NOMO-1 treated with DMSO at 0.1 percent for 48 hours (cell line): Measurements from ENCODE around the gene HAGH.

Experiments
- DNase-seq: peaks from one replicate; lab custom pipeline; 2025; ENCODE audit not compliant: unreplicated experiment; lab: John Stamatoyannopoulos, UW

The HAGH gene

GRCh38 chr16:1787322-1788094 is 39.1 kb downstream of the HAGH start:
- DNase-seq: no peak

GRCh38 chr16:1787056-1787321 is 39.6 kb downstream of the HAGH start:
- DNase-seq: no peak

- no peak for DNase-seq
These were observed 40.2 kb downstream of the HAGH start for GRCh38 chr16:1786242-1787055.

- no peak for DNase-seq
These were observed 40.8 kb downstream of the HAGH start for GRCh38 chr16:1785846-1786170.

GRCh38 chr16:1784977-1785845 is 41.4 kb downstream of the HAGH start:
- no peak for DNase-seq

- peak; percentile 100 for DNase-seq
These were observed 44.0 kb downstream of the HAGH start, which contains the start of the genes NUBP2 and SPSB3 for GRCh38 chr16:1782408-1783264. Gene NUBP2, plus strand, starts transcription at chr16:1782960. Its CDS starts 61 bp downstream, at chr16:1783021. Gene SPSB3, minus strand, starts transcription at chr16:1782571. Its CDS starts 1,088 bp downstream, at chr16:1781483.

GRCh38 chr16:1781758-1782407 is 44.7 kb downstream of the HAGH start:
- DNase-seq: peak; percentile 33

- no peak for DNase-seq
These were observed 45.4 kb downstream of the HAGH start for GRCh38 chr16:1781254-1781653.

- no peak for DNase-seq
These were observed 46.0 kb downstream of the HAGH start for GRCh38 chr16:1780677-1781072.

GRCh38 chr16:1779741-1780676 is 46.6 kb downstream of the HAGH start:
- DNase-seq: no peak

GRCh38 chr16:1779234-1779701 is 47.4 kb downstream of the HAGH start:
- no peak for DNase-seq

- no peak for DNase-seq
These were observed 48.1 kb downstream of the HAGH start for GRCh38 chr16:1778200-1779179.

GRCh38 chr16:1777375-1778199 is 49.0 kb downstream of the HAGH start:
- DNase-seq: no peak

GRCh38 chr16:1776991-1777374 is 49.6 kb downstream of the HAGH start:
- DNase-seq: no peak

GRCh38 chr16:1776672-1776955 is 50.0 kb downstream of the HAGH start:
- DNase-seq: no peak

GRCh38 chr16:1775846-1776671 is 50.6 kb downstream of the HAGH start:
- no peak for DNase-seq
